ENCODE measurements around the gene MAU2. TPM values are rescaled to one million over a fixed set of nuclear protein-coding genes. Genes with fewer than 3 reads are reported as not detected.

Gene MAU2
- total and polyA plus RNA-seq, 10 of the 15 experiments (the other 5 are each of a cell fraction or from before 2014, with no cell fraction given): 1.8 to 47.2 (median 22.1) TPM

DNA sequence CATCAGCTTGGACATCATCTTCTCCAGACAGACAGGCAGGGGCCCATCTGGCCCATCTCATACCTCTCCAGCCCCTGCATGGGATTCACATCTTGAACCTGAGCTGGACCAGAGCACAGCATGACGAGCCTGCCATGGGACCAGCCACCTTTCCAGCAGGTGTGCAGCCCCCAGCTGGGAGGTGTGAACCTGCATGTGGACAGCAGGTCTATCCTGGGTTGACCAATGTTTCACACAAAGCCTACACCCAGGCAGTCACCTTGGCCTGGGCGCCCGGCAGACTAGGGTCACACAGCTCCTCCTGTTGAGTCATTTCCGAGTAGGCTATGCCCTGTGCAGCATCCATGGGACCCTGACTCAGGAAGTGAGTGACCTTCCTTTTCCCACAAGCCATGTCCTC is 41.4 kb downstream of the MAU2 start:
- TF ChIP-seq SMARCA5 (IDR thresholded peaks at IDR 0.05) (no peak), BHLHE40 (IDR thresholded peaks at IDR 0.05; ENCODE audit: borderline replicate concordance in 1 of 2, low read depth in 2 of 2, low read length in 1 of 2) (no peak), DPF2 (IDR thresholded peaks at IDR 0.05) (no peak), ZNF207 (IDR thresholded peaks at IDR 0.05; ENCODE audit: borderline replicate concordance) (no peak), SIN3A (IDR thresholded peaks at IDR 0.05; ENCODE audit: low read depth, low read length) (no peak), MTA2 (IDR thresholded peaks at IDR 0.05; ENCODE audit: low read depth) (no peak), RAD51 (IDR thresholded peaks at IDR 0.05) (no peak), SREBF1 (IDR thresholded peaks at IDR 0.05; ENCODE audit: low read length) (no peak), POLR2A (IDR thresholded peaks at IDR 0.05; ENCODE audit: low read depth, low read length) (no peak), SMAD1 (IDR thresholded peaks at IDR 0.05; ENCODE audit: low read depth, partially characterized antibody) (no peak), HSF1 (IDR thresholded peaks at IDR 0.05; ENCODE audit: low read depth, low read length) (no peak)
- TF ChIP-seq, protein P1, sequence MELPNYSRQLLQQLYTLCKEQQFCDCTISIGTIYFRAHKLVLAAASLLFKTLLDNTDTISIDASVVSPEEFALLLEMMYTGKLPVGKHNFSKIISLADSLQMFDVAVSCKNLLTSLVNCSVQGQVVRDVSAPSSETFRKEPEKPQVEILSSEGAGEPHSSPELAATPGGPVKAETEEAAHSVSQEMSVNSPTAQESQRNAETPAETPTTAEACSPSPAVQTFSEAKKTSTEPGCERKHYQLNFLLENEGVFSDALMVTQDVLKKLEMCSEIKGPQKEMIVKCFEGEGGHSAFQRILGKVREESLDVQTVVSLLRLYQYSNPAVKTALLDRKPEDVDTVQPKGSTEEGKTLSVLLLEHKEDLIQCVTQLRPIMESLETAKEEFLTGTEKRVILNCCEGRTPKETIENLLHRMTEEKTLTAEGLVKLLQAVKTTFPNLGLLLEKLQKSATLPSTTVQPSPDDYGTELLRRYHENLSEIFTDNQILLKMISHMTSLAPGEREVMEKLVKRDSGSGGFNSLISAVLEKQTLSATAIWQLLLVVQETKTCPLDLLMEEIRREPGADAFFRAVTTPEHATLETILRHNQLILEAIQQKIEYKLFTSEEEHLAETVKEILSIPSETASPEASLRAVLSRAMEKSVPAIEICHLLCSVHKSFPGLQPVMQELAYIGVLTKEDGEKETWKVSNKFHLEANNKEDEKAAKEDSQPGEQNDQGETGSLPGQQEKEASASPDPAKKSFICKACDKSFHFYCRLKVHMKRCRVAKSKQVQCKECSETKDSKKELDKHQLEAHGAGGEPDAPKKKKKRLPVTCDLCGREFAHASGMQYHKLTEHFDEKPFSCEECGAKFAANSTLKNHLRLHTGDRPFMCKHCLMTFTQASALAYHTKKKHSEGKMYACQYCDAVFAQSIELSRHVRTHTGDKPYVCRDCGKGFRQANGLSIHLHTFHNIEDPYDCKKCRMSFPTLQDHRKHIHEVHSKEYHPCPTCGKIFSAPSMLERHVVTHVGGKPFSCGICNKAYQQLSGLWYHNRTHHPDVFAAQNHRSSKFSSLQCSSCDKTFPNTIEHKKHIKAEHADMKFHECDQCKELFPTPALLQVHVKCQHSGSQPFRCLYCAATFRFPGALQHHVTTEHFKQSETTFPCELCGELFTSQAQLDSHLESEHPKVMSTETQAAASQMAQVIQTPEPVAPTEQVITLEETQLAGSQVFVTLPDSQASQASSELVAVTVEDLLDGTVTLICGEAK (IDR thresholded peaks at IDR 0.05; ENCODE audit: borderline replicate concordance): no peak
- Histone ChIP-seq H3K9ac (ENCODE audit: control insufficient read depth, insufficient read depth, low read length) (no peak overlapping the region), H3K4me1 (ENCODE audit: control insufficient read depth, insufficient read depth, low read length) (peaks cover 5% of the 10 kb centered on the region; the same call in 1 of the 2 replicates), H4K20me1 (ENCODE audit: control insufficient read depth, insufficient read depth) (no peaks in the 10 kb centered on the region), H2AFZ (ENCODE audit: control insufficient read depth, low read depth, low read length) (no peak overlapping the region), H3K27me3 (replicated peaks in 1 of 2; ENCODE audit: control insufficient read depth in 2 of 2, insufficient read depth in 2 of 2, low read length in 1 of 2) (no peaks in the 10 kb centered on the region), H3K4me2 (ENCODE audit: control insufficient read depth, insufficient read depth) (no peak overlapping the region), H3K9me3 (replicated peaks; ENCODE audit: control insufficient read depth, insufficient read depth, low read length) (no peaks in the 10 kb centered on the region), H3K79me2 (ENCODE audit: control insufficient read depth, insufficient read depth, low read length) (no peaks in the 10 kb centered on the region), H3K36me3 (ENCODE audit: control insufficient read depth in 2 of 2, insufficient read depth in 2 of 2, low read length in 1 of 2) (no peaks in the 10 kb centered on the region; a peak in 1 of 4 replicates), H3K4me3 (no peak overlapping the region), H3K27ac (ENCODE audit: control insufficient read depth, insufficient read depth) (no peak overlapping the region)
- ChIA-PET POLR2A (interaction anchor here (0.7 to 1.0 kb wide), 2 partner anchors 33 to 43 kb away, joined by 3 read pairs; partner anchors contain the start of gene GATAD2A), CTCF (interaction anchor here (0.7 to 10.8 kb wide), 10 partner anchors 11 to 218 kb away, joined by 3 to 223 read pairs (median 4); partner anchors contain the start of gene GATAD2A), SMC1A (ENCODE audit: uncharacterized antibody, unreplicated experiment) (interaction anchor here (0.9 to 1.6 kb wide), 5 partner anchors 27 to 131 kb away, joined by 3 to 7 read pairs (median 3); no protein-coding TSS in a partner anchor), RAD21 (ENCODE audit: unreplicated experiment) (interaction anchor here (0.6 to 2.9 kb wide), 3 partner anchors 44 to 128 kb away, joined by 3 to 16 read pairs (median 8); partner anchors contain the start of gene GATAD2A)
- FAIRE-seq: no peak
- ATAC-seq: no peak
- 88% methylated on average over 4 of the region's 4 CpGs for WGBS (ENCODE audit: insufficient coverage, insufficient replicate concordance, low lambda C conversion rate, missing lambda C conversion rate)
- no TSS peak for BruUV-seq (replicated peaks)
- in situ Hi-C loops (cut with MboI): no loop called here
- intact Hi-C loops (cut with micrococcal nuclease; ENCODE audit: unreplicated experiment): no loop called here
- no peak for DNase-seq (ENCODE audit: low read depth, low spot score)
